Superior temporal gyrus (tissue), 1 donor: ENCODE results near the gene PLA2G3.
"Not testable (repeated sequence)": the region's sequence is repeated elsewhere in the genome, so short reads cannot be mapped to it uniquely, and the experiment has no call there.

Experiments used
- DNase-seq: peaks from one replicate; pipeline ENCODE4 v3.0.0-alpha.2; 2016; ENCODE audit errors: extremely low spot score

Gene PLA2G3

DNA sequence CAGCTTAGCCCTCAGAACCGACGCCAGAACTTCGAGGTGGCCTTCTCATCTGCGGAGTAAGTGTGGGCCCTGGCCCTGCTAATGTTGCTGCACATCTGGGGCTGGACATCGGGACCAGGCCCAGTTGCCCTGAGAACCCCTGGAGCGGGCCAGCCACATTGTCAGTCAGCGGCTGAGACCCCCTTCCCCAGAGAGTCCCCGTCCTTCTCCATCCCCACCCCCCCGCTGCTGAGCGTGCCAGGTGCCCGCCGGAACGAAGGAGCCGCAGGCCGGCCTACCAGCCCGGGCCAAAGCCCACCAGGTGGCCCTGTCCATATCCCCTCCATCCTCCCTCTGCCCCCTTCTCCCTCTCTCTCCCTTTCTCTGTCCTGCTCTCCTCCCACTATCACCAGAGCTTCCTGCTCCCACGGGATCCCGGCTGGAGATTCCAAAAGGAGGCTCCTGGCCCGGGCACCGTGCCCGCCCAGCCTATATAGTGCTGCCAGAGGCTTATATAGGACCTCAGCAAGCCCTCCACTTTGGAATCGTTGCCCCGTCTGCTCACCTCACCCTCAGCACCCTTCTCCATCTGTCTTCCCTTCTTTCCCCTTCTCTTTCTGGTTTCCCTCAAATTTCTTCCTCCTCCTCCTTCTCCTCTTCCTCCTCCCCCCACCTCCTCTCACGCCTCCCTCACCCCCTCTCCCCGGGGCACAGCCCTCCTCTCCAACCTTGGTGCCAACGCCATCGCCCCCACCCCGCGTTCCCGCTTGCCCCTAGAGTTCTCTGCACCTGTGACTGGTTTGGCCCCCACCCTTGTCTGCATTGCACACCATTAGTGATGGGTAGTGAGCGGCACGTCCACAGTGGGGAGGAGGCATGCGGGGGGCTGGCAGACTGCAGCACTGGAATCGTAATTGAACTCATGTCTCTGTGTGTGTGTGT lies 40.2 kb downstream of the PLA2G3 start:
- no peak for DNase-seq

DNA sequence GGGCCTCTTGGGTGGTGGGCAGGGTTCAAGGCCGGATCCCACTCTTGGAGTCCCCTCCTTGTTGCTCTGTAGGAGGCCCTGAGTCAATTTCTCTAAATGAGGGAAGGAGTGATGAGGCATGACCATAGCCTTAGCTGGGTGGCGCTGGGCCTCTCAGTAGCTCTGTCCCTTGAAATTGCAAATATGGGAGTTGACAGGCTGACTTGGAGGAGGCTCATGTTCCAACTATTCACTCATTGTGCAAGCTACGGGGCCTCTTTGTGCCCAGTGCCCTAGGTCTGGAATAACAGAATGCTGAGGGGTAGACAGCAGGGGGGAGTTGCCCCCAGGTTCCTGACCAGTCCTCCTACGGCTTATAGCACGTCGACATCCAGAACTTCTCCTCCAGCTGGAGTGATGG lies 40.9 kb downstream of the PLA2G3 start:
- no peak for DNase-seq

DNA sequence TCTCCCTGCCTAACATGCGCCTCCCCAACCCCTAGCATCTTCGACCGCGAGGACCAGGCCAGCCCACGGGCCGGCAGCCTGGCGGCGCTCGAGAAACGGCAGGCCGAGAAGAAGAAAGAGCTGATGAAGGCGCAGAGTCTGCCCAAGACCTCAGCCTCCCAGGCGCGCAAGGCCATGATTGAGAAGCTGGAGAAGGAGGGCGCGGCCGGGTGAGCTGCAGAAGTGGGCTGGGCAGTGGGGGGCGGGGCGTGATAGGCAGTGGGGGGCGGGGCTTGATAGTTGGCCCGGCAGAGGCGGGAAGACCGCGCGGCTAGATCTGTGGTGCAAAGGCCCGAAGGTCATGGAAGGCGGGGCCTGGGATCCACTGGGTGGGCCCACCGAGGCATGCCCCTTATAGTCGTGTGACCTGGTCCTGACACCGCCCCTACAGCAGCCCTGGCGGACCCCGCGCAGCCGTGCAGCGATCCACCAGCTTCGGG lies 41.6 kb downstream of the PLA2G3 start:
- no peak for DNase-seq

DNA sequence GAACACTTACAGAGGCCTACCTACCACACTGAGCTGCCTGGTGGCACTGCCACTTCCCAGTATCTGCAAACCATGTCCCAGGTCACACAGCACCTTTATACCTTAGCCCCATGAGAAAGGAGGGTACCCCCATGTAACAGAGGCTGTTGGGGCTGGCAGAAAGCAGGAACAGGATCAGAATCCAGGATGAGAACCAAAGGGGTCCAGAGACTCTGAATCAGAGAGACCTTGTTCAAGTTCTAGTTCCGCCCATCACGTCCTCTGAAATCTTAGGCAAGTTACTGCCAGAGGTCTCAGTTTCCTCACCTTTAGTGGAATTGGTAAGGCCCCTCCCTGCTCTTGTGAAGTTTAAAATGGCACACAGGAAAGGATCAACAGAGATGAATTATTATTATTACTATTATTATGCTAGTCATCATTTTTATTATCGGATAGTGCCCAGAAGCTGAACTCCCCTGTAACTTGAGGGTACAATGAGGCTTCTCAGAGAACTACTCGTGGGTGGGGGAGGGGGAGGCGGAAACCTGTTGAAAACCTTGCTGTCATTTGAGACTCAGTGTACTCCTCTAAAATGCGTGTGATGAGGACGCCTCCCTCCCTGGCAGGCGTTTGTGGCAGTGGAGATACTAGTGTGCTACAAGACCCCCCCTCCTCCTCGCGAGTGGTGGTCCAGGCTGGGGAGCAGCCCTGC lies 42.2 kb downstream of the PLA2G3 start:
- DNase-seq: no peak

DNA sequence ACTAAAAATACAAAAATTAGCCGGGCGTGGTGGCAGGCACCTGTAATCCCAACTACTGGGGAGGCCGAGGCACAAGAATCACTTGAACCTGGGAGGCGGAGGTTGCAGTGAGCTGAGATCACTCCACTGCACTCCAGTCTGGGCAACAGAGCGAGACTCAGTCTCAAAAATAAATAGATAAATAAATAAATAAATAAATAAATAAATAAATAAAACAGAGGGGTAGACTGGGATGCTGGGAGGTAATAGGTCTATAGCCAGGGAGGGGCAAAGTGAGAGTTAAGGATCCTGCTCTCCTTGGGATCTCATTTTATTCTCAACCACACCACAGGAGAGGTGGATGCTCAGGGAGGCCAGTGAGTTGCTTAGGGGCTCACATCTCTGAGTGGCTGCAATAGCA lies 42.8 kb downstream of the PLA2G3 start:
- DNase-seq: not testable (repeated sequence)

DNA sequence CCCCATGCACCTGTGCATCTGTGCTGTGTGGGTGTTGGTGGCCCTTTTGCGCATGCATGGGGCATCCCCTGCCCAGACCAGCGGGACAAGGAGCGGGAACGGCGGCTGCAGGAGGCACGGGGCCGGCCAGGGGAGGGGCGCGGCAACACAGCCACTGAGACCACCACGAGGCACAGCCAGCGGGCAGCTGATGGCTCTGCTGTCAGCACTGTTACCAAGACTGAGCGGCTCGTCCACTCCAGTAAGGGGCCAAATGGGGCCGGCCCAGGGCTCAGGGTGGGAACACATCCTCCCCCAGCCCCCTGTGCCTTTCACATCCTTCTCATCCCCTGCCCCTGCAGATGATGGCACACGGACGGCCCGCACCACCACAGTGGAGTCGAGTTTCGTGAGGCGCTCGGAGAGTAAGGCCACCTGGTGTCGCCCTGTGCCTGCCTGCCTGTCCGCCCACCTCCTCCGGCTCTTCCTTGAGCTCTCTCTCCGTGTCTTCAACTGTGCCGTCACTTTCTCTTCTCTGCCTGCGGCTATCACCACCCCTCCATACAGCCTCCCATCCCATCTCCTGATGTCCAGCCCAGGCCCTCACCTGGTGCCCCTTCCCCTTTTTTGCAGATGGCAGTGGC lies 43.5 kb downstream of the PLA2G3 start:
- DNase-seq: no peak

DNA sequence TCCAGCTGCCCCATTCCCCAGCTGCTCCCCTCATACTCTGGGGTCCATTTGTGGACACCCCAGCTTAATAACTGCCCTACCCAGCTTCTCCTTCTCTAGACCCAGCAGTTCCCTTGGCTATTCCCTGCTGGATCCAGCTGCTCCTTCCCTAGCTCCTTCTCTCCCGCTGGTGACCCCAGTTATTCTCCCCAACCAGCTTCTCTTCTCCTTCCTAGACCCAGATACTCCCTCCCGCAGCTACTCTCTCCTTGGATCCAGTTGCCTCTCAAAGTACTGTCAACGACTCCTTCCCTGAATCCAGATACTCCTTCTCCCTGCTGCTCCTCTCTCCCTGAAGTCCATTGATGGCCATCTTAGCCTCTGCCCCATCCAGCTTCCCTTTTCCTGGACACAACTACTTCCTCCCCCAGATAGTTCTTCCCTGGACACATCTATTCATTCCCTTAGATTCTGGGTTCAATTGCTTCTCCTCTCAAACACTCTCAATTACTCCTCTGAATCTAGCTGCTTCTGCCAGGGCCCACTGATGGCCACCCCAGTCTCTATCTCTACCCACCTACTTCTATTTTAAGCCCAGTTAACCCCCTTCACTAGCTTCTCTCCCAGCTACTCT lies 44.6 kb downstream of the PLA2G3 start:
- DNase-seq: no peak

DNA sequence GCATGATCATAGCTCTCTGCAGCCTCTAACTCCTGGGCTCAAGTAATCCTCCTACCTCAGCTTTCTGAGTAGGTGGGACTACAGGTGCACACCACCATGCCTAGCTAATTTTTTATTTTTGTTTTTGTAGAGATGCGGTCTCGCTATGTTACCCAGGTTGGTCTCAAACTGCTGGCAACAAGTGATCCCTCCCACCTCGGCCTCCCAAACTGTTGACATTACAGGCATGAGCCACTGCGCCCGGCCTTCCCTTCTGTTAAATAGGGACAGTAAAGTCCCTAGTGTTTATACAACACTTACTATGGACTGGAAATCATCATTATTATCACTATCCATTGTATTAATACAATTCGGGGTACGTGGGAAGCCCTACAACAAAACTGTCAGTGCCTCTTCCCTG lies 45.6 kb downstream of the PLA2G3 start:
- DNase-seq: no peak

DNA sequence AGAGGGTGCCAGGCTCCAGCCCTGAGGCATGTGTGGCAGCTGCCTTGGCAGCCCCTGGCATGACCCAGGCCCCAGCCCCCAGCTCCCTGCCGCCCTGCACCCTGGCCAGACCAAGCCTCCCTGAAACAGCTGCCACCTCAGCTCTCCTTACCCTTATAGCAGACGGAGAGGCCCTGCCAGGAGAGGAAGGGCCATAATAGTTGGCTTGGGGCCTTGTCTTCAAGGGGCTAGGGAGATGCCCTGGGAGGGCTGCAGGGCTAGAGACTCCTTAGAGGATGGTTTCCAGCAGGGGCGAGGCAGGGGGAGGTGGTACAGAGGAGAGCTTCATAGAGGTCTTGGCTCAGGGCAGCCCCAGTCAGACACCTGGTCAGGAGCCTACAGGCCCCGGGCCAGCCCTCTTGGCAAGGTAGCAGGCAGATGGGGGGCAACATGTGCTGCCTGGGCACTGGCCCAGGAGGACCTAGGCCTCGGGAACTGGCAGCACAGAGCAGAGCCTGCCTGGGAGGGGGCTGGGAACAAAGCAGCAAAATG lies 46.2 kb downstream of the PLA2G3 start:
- DNase-seq: no peak

DNA sequence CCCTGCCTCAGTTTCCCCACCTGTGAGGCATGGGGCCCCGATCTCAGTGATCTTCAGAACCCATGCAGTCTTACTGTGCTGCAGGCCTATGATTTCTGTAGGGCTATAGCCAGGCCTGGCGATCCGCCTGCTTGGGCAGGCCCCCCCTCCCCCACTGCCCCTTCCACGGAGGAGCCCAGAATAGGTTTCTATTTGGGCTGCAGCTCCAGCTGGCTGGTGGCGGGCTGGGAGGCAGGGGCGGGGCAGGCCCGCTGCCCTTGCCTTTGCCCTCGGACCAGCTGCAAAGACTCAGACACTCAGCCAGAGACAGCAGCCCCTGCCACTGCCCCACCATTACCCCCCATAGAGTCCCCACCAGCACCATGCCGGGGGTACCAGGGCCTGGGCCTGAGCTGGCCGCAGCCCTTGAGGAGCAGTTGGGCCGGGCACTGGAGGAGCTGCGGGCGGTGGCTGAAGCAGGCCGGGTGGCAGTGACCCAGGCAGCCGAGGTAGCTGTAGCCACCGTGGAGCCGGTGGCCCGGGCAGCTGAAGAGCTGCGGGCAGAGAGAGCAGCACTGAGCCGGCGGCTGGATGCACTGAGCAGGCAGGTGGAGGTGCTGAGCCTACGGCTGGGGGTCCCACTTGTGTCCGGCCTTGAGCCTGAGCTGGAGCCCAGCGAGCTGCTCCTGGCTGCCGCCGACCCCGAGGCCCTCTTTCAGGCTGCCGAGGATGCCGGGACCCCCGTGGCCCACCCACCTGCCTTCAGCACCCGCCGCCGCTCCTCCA lies 47.0 kb downstream of the PLA2G3 start:
- DNase-seq: peak; percentile 28

DNA sequence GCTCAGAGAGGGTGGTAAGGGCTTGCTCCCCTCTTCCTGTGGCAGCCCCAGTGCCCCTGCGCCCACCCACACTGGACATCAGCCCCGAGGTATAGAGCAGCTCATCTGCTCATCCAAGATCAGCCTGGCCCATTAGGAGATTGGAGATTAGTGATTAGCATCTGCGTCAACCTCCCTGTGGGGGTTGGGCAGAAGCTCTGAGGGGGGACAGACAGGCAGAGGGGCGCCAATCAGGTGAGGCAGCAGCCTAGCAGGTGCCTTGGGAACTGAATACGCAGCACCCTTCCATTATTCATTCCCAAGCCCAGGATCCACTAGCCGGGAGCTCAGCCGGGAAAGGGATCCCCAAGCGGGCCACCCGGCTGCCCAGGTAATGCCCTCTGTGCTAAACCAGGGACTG lies 48.1 kb downstream of the PLA2G3 start:
- no peak for DNase-seq

DNA sequence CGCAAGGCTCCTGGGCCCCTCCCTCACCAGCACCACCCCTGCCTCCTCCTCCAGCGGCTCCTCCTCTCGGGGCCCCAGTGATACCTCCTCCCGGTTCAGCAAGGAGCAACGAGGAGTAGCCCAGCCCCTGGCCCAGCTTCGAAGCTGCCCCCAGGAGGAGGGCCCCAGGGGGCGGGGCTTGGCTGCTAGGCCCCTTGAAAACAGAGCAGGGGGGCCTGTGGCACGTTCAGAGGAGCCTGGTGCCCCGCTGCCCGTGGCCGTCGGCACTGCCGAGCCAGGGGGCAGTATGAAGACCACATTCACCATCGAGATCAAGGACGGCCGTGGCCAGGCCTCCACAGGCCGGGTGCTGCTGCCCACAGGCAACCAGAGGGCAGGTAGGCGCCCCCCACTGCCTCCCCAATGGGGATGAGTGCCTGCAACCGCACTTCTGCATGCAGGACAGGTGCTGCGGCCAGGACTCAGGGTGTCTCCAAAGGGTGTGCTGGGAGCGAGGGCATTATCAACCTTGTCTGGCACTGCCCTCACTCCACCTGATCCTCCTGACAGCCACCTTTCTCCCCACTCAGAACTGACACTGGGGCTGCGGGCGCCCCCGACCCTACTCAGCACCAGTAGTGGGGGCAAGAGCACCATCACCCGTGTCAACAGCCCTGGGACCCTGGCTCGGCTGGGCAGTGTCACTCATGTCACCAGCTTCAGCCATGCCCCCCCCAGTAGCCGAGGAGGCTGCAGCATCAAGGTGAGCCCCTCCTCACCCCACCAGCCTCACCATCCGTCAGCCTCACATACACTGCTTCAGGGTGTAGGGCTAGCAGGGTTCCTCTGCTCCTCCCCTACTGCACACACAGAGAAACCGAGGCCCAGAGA lies 49.0 kb downstream of the PLA2G3 start:
- no peak for DNase-seq

DNA sequence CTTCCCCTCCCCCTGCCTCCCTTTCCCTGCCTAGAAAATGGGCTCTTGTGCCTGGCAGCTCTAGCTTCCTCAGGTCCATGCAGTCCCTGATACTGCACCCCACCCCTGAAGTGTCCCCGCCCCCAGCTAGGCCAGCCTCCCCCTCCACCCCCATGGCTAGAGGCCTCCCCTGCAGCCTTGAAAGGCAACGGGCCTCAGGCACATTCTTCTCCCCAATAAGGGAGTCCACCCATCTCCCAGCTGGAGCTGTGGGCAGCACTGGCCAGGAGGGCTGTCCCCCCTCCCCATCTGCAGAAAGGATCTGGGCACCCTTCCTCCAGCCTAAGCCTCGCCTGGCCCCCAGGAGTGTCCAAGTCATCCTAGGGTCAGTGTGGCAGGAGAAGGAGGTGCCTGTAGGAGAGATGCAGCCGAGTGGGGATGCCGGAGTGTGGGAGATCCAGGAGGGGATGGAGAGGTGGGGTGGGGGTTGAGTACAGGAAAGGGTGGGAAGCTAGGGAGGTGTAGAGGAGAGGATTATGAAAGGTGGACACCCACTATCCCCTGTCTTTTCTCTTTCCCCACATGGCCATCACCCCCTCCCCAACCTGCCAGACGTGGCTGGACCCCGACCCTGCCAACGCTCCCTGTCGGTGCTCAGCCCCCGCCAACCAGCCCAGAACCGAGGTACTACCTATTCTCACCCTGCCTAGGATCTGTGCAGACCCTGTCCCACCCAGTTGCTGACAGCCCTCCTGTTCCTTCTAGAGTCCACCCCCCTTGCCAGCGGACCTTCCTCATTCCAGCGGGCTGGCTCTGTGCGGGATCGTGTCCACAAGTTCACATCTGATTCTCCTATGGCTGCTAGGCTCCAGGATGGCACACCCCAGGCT lies 49.9 kb downstream of the PLA2G3 start:
- no peak for DNase-seq

DNA sequence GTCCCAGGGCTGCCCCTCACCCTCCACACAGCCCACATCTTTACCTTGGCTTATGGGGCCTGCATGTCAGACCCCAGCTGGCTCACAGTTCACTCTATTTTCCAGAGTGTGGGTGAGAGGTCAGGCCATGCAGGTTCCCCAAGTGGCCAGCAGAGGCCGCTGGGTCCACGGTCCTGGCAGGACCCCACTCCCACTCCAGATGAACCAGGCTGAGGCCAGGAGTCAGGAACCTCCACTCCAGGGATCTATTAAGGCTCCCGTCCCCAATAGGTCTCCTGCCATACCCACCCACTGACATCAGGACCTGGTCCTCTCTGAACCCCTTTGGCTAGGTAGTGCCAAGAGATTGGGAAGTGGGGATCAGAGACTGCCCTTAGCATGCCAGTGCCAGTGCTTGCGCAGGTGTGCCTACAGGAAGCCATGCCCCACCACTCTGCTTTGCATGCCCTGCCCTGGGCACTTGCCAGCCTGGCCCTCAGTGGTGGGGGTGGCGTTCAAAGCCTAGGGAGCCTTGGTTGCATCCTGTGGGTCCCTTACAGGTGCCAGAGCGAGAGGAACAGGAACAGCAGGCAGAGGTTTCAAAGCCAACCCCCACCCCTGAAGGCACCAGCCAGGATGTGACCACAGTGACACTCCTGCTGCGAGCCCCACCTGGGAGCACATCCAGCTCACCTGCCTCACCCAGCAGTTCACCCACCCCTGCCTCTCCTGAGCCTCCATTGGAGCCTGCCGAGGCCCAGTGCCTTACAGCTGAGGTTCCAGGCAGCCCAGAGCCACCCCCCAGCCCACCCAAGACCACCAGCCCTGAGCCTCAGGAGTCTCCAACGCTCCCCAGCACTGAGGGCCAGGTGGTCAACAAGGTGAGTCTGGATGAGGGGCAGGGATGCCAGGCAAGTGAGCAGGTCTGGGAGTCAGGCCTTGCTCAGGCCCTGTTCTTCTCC lies 50.9 kb downstream of the PLA2G3 start:
- DNase-seq: peak; percentile 66

DNA sequence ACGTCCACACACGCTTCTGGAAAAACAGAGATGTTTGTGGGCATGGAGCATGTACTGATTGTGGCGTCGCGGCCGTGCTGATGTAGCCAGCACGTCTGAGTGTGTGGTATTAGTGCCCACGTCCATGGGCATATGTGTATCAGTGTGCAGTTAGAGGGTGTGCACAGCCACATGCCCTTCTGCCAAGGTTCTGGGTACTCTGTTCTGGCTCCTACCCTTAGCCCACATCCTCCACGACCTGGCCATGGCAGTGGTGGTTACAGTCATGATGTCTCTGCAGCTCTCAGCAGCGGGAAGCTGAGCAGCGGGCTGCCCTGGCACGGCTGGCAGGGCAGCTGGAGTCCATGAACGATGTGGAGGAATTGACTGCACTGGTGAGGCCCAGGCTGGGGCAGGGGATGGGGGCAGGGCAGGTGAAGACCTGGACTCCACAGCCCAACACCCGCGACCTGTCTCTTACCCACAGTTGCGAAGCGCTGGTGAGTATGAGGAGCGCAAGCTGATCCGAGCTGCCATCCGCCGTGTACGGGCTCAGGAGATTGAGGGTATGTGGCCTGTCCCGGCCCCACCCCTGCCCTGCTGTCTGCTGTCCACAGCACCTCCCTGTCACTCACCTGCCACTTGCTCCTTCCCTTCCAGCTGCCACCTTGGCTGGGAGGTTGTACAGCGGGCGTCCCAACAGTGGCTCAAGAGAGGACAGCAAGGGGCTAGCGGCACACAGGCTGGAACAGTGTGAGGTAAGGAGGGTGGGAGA lies 51.9 kb downstream of the PLA2G3 start:
- DNase-seq: no peak

DNA sequence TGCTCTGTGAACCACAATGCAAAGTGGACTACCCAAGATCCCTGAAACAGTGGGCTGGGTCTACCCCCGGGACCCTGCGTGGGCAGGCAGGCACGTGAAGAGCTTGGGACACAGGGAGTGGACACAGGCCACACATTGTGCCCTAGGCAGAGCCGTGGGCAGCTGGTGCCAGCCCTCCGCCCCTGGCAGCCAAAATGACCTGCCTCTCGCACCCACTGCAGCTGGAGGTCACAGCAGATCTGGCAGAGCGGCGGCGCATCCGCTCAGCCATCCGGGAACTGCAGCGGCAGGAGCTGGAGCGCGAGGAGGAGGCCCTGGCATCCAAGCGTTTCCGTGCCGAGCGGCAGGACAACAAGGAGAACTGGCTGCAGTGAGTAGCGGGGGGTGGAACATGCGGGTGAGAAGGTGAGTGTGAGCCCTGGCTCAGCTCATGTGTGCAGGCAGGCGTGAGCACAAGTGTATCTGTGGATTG lies 52.5 kb downstream of the PLA2G3 start:
- DNase-seq: no peak

DNA sequence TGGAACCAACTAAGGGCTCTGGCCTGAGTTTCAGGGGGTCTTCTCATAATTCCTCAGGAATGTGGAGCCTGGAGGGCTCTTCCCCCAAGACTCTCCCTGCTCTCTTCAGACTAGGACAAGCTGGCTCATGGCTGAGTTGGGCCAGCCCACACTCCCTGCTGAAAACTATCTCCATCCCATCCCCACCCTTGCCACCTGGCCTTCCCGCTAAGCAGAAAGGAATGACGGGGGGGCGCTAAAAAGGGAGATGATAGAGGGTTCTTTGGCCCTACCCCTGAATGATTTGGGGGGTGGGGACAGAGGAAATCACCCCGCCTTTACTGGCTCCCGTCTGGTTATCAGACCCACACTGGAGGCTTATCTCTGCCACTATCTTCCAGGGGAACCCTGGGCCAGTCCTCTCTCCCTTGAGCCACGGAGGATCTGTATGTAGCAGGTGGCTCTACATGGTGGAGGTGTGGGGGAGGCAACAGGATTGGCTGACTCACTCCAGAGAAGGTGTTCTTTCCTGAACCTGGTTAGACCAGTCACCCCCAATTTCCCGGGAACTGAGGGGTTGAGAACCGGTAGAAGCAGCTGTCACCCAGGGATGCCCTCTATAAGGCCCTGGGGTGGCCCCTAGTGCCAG lies 53.5 kb downstream of the PLA2G3 start:
- DNase-seq: no peak
